Ureter (tissue), 1 donor: ENCODE data around the gene BLOC1S5. TPM values are rescaled to one million over a fixed set of nuclear protein-coding genes. Genes with fewer than 3 reads are reported as not detected.

Source experiments
- DNase-seq: peaks from one replicate; pipeline ENCODE4 v3.0.0-alpha.2; 2020; ENCODE audit warnings: low spot score
- total RNA-seq: library from RNA; stranded (reverse); gene quantifications from one replicate; pipeline ENCODE4 v1.2.4, GENCODE V29; 2023
- donor health status: DM: yes; HTN: yes; CAD: no.

The BLOC1S5 gene
- total RNA-seq = 10.1 TPM

GRCh38 chr6:8063761-8064637 is at the start of gene BLOC1S5:
TSS of gene BLOC1S5 (minus strand) at chr6:8064389. CDS start at chr6:8064376, 13 bp downstream.
- peak; percentile 96 for DNase-seq

GRCh38 chr6:8113131-8113654 is 49.0 kb upstream of the BLOC1S5 start:
- DNase-seq = no peak

GRCh38 chr6:8110725-8111124 is 46.5 kb upstream of the BLOC1S5 start:
- no peak for DNase-seq

- DNase-seq = no peak
Measured at GRCh38 chr6:8110117-8110721, 46.0 kb upstream of the BLOC1S5 start.

GRCh38 chr6:8108759-8109539 is 44.8 kb upstream of the BLOC1S5 start:
- DNase-seq = no peak

- DNase-seq = no peak
Measured at GRCh38 chr6:8108031-8108660, 44.0 kb upstream of the BLOC1S5 start.

- DNase-seq = no peak
Measured at GRCh38 chr6:8105791-8106190, 41.6 kb upstream of the BLOC1S5 start.

- no peak for DNase-seq
Measured at GRCh38 chr6:8103726-8104125, 39.5 kb upstream of the BLOC1S5 start.

GRCh38 chr6:8102122-8102958 is 38.2 kb upstream of the BLOC1S5 start, which contains the start of gene EEF1E1:
TSS of gene EEF1E1 (minus strand) at chr6:8102548. CDS start at chr6:8102521, 27 bp downstream.
- peak; percentile 96 for DNase-seq

GRCh38 chr6:8100159-8100854 is 36.1 kb upstream of the BLOC1S5 start:
- DNase-seq = no peak

- DNase-seq = no peak
Measured at GRCh38 chr6:8090650-8091049, 26.5 kb upstream of the BLOC1S5 start.

GRCh38 chr6:8088886-8089285 is 24.7 kb upstream of the BLOC1S5 start:
- DNase-seq = no peak

GRCh38 chr6:8087870-8088754 is 23.9 kb upstream of the BLOC1S5 start:
- no peak for DNase-seq

- no peak for DNase-seq
Measured at GRCh38 chr6:8086755-8087306, 22.6 kb upstream of the BLOC1S5 start.

- no peak for DNase-seq
Measured at GRCh38 chr6:8085053-8085511, 20.9 kb upstream of the BLOC1S5 start.

- no peak for DNase-seq
Measured at GRCh38 chr6:8084586-8084985, 20.4 kb upstream of the BLOC1S5 start.

- no peak for DNase-seq
Measured at GRCh38 chr6:8082954-8083858, 19.0 kb upstream of the BLOC1S5 start.

- no peak for DNase-seq
Measured at GRCh38 chr6:8082572-8082953, 18.4 kb upstream of the BLOC1S5 start.
